ENCODE measurements around the gene GPC5.
"Not testable (repeated sequence)": the region's sequence is repeated elsewhere in the genome, so short reads cannot be mapped to it uniquely, and the experiment has no call there.

- TF ChIP-seq ZNF274 (IDR thresholded peaks at IDR 0.05; ENCODE audit: low read depth, low read length); SUZ12 (IDR thresholded peaks at IDR 0.05; ENCODE audit: extremely low read depth, insufficient read depth, insufficient read length): not testable (repeated sequence)
These were observed 403.4 kb downstream of the GPC5 start for GRCh38 chr13:91801772-91802171.
